ENCODE results near the gene KRTAP4-9. TPM values are rescaled to one million over a fixed set of nuclear protein-coding genes. Genes with fewer than 3 reads are reported as not detected.
"Not testable (repeated sequence)": the region's sequence is repeated elsewhere in the genome, so short reads cannot be mapped to it uniquely, and the experiment has no call there.

Gene KRTAP4-9
- polyA plus RNA-seq, result not detected
- long read RNA-seq, donor 1, result 0 reads
- long read RNA-seq, donor 2, result 0 reads
- long read RNA-seq, donor 3, result 0 reads
- long read RNA-seq, donor 4, result 0 reads
- long read RNA-seq, donor 5, result 0 reads
- long read RNA-seq, donor 6, result 0 reads
- long read RNA-seq, donor 7, result 0 reads
- long read RNA-seq, donor 8, result 0 reads
- long read RNA-seq, donor 9, result 0 reads
- long read RNA-seq, donor 10, result 0 reads

DNA sequence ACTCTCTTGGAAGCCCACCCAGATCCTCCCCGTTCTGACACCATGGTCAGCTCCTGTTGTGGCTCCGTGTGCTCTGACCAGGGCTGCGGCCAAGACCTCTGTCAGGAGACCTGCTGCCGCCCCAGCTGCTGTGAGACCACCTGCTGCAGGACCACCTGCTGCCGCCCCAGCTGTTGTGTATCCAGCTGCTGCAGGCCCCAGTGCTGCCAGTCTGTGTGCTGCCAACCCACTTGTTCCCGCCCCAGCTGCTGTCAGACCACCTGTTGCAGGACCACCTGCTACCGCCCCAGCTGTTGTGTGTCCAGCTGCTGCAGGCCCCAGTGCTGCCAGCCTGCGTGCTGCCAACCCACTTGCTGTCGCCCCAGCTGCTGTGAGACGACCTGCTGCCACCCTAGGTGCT lies at the start of gene KRTAP4-9:
KRTAP4-9 (plus strand) TSS at position 43 of the 400 bp plus-strand sequence; CDS start at position 43, 0 bp downstream.
- not testable (repeated sequence) for H3K27me3 ChIP-seq (ENCODE audit: control insufficient read depth in 3 of 3, insufficient read depth in 3 of 3, low read length in 3 of 3); H3K36me3 ChIP-seq (ENCODE audit: control insufficient read depth in 3 of 3, insufficient read depth in 2 of 3, low read depth in 1 of 3, low read length in 3 of 3); DNase-seq; H3K27ac ChIP-seq (ENCODE audit: low read depth in 1 of 3, low read length in 2 of 3); FAIRE-seq; H3K9me3 ChIP-seq (ENCODE audit: control insufficient read depth in 2 of 2, insufficient read depth in 1 of 2, low read depth in 1 of 2, low read length in 1 of 2); H3K4me1 ChIP-seq (ENCODE audit: control insufficient read depth in 3 of 3, insufficient read depth in 2 of 3, low read depth in 1 of 3, low read length in 2 of 3); H3K4me3 ChIP-seq (ENCODE audit: low read depth in 1 of 3, low read length in 3 of 3)
- 68 to 75% (median 73%) methylated on average over 4 to 10 of the region's 10 CpGs for WGBS, 3 donors

DNA sequence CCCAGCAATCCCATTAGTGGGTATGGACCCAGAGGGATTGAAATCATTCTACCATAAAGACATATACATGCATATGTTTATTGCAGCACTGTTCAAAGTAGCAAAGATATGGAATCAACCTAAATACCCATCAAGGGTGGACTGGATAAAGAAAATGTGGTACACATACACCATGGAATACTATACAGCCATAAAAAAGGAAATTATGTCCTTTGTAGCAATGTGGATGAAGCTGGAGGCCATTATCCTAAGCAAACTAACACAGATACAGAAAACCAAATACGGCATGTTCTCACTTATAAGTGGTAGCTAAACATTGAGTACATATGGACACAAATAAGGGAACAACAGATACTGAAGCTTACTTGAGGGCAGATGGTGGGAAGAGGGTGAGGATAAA lies 47.6 kb upstream of the KRTAP4-9 start:
- Histone ChIP-seq H3K36me3 (ENCODE audit: control insufficient read depth in 3 of 3, insufficient read depth in 2 of 3, low read depth in 1 of 3, low read length in 3 of 3) (no peaks in the 10 kb centered on the region), H3K27ac (ENCODE audit: low read depth in 1 of 3, low read length in 2 of 3) (no peak overlapping the region), H3K4me3 (ENCODE audit: low read depth in 1 of 3, low read length in 3 of 3) (no peak overlapping the region), H3K27me3 (ENCODE audit: control insufficient read depth in 3 of 3, insufficient read depth in 3 of 3, low read length in 3 of 3) (peaks cover 0 to 12% (median 4%) of the 10 kb centered on the region in 3 donors), H3K9me3 (ENCODE audit: control insufficient read depth in 2 of 2, insufficient read depth in 1 of 2, low read depth in 1 of 2, low read length in 1 of 2) (no peaks in the 10 kb centered on the region), H3K4me1 (ENCODE audit: control insufficient read depth in 3 of 3, insufficient read depth in 2 of 3, low read depth in 1 of 3, low read length in 2 of 3) (no peaks in the 10 kb centered on the region)
- WGBS, 3 donors, result 93 to 100% (median 96%) methylated on average over 1 of the region's 1 CpG
- no peak for DNase-seq
- FAIRE-seq, result no peak

GRCh38 chr17:41058741-41059140 lies 46.4 kb upstream of the KRTAP4-9 start:
- FAIRE-seq (no peak), DNase-seq (no peak)
- Histone ChIP-seq H3K9me3 (ENCODE audit: control insufficient read depth in 2 of 2, insufficient read depth in 1 of 2, low read depth in 1 of 2, low read length in 1 of 2) (no peaks in the 10 kb centered on the region), H3K27me3 (ENCODE audit: control insufficient read depth in 3 of 3, insufficient read depth in 3 of 3, low read length in 3 of 3) (peaks cover 0 to 12% (median 4%) of the 10 kb centered on the region in 3 donors), H3K4me1 (ENCODE audit: control insufficient read depth in 3 of 3, insufficient read depth in 2 of 3, low read depth in 1 of 3, low read length in 2 of 3) (no peaks in the 10 kb centered on the region), H3K4me3 (ENCODE audit: low read depth in 1 of 3, low read length in 3 of 3) (no peak overlapping the region), H3K27ac (ENCODE audit: low read depth in 1 of 3, low read length in 2 of 3) (no peak overlapping the region), H3K36me3 (ENCODE audit: control insufficient read depth in 3 of 3, insufficient read depth in 2 of 3, low read depth in 1 of 3, low read length in 3 of 3) (no peaks in the 10 kb centered on the region)
- WGBS, 3 donors, result 67 to 86% (median 75%) methylated on average over 5 of the region's 5 CpGs

- H3K4me3 ChIP-seq (ENCODE audit: low read depth in 1 of 3, low read length in 3 of 3); H3K36me3 ChIP-seq (ENCODE audit: control insufficient read depth in 3 of 3, insufficient read depth in 2 of 3, low read depth in 1 of 3, low read length in 3 of 3); H3K27ac ChIP-seq (ENCODE audit: low read depth in 1 of 3, low read length in 2 of 3); H3K9me3 ChIP-seq (ENCODE audit: control insufficient read depth in 2 of 2, insufficient read depth in 1 of 2, low read depth in 1 of 2, low read length in 1 of 2); FAIRE-seq; H3K4me1 ChIP-seq (ENCODE audit: control insufficient read depth in 3 of 3, insufficient read depth in 2 of 3, low read depth in 1 of 3, low read length in 2 of 3); DNase-seq: not testable (repeated sequence)
- H3K27me3 ChIP-seq (ENCODE audit: control insufficient read depth in 3 of 3, insufficient read depth in 3 of 3, low read length in 3 of 3), result peaks cover 0 to 12% (median 4%) of the 10 kb centered on the region in 3 donors
- 24 to 28% (median 25%) methylated on average over 10 to 12 of the region's 31 CpGs for WGBS, 3 donors
Measured at GRCh38 chr17:41059276-41060051, 45.7 kb upstream of the KRTAP4-9 start.

DNA sequence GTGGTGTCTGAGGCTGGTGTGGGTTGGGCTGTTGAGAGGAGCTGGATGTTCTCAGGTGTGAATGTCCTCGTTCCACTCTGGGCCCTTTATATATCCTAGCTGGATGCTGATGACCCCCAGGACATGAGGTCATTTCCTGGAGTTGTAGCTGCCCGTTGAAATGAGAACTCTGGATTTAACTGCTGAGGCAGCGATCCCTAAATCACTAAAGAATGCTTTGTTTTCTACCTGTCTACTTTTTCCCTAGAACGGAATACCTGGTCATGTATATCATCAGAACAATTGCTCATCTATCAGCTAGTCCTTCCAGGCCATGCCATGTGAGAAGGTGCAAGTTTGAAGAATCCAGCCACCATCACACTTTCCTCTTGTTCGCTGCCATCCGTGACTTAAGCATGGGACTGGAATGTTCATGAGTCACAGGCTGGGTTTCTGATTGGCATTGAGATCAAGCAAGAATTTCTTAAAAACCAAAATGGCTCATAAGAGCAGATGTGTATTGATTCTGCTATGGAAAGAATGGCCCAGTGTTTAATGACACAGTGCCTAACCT lies 45.1 kb upstream of the KRTAP4-9 start, which contains the start of gene KRTAP2-3:
KRTAP2-3 (minus strand) TSS at position 63 of the 553 bp plus-strand sequence. CDS start 64 bp downstream, outside the sequence.
- DNase-seq, result no peak
- WGBS, 3 donors, result 61 to 65% (median 62%) methylated on average over 6 of the region's 6 CpGs

DNA sequence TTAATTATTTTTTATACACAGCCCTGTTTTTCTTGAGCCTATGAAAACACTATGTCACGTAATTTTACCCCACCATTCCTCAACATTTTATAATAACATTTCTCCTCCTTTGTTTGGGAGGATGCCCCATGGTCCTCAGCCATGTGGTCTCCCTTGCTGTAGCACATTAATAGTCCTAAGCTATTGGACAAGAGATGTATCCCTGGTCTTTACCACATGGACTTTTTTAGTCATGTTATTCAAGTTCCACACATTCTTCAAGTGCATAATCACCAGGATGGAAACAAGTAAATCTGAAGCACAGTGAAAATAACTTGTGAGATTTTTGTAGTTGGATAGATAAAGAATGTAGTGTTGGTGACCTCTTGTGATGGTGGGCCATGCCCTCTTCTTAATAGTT lies 43.2 kb upstream of the KRTAP4-9 start:
- Histone ChIP-seq H3K4me3 (ENCODE audit: low read depth in 1 of 3, low read length in 3 of 3) (no peak overlapping the region), H3K4me1 (ENCODE audit: control insufficient read depth in 3 of 3, insufficient read depth in 2 of 3, low read depth in 1 of 3, low read length in 2 of 3) (no peaks in the 10 kb centered on the region), H3K27ac (ENCODE audit: low read depth in 1 of 3, low read length in 2 of 3) (no peak overlapping the region), H3K9me3 (ENCODE audit: control insufficient read depth in 2 of 2, insufficient read depth in 1 of 2, low read depth in 1 of 2, low read length in 1 of 2) (no peaks in the 10 kb centered on the region), H3K27me3 (ENCODE audit: control insufficient read depth in 3 of 3, insufficient read depth in 3 of 3, low read length in 3 of 3) (peaks cover 0 to 18% (median 4%) of the 10 kb centered on the region in 3 donors), H3K36me3 (ENCODE audit: control insufficient read depth in 3 of 3, insufficient read depth in 2 of 3, low read depth in 1 of 3, low read length in 3 of 3) (no peaks in the 10 kb centered on the region)
- no peak for DNase-seq
- FAIRE-seq, result no peak
- WGBS, 3 donors, result 55 to 80% (median 77%) methylated on average over 1 of the region's 1 CpG

More for the DNA sequence above, 45.1 kb upstream of the KRTAP4-9 start, which contains the start of gene KRTAP2-3:
- no peaks in the 10 kb centered on the region for H3K4me1 ChIP-seq (ENCODE audit: control insufficient read depth in 3 of 3, insufficient read depth in 2 of 3, low read depth in 1 of 3, low read length in 2 of 3)
- H3K27me3 ChIP-seq (ENCODE audit: control insufficient read depth in 3 of 3, insufficient read depth in 3 of 3, low read length in 3 of 3), result peaks cover 0 to 12% (median 4%) of the 10 kb centered on the region in 3 donors
- no peaks in the 10 kb centered on the region for H3K36me3 ChIP-seq (ENCODE audit: control insufficient read depth in 3 of 3, insufficient read depth in 2 of 3, low read depth in 1 of 3, low read length in 3 of 3)
- H3K4me3 ChIP-seq (ENCODE audit: low read depth in 1 of 3, low read length in 3 of 3), result no peak within 1 kb of the TSS
- no peak for FAIRE-seq
- H3K9me3 ChIP-seq (ENCODE audit: control insufficient read depth in 2 of 2, insufficient read depth in 1 of 2, low read depth in 1 of 2, low read length in 1 of 2), result no peaks in the 10 kb centered on the region
- H3K27ac ChIP-seq (ENCODE audit: low read depth in 1 of 3, low read length in 2 of 3), result no peak within 1 kb of the TSS

- no peak overlapping the region for H3K4me3 ChIP-seq (ENCODE audit: low read depth in 1 of 3, low read length in 3 of 3)
- no peaks in the 10 kb centered on the region for H3K4me1 ChIP-seq (ENCODE audit: control insufficient read depth in 3 of 3, insufficient read depth in 2 of 3, low read depth in 1 of 3, low read length in 2 of 3)
- DNase-seq (no peak), FAIRE-seq (no peak)
- H3K27ac ChIP-seq (ENCODE audit: low read depth in 1 of 3, low read length in 2 of 3), result no peak overlapping the region
- H3K9me3 ChIP-seq (ENCODE audit: control insufficient read depth in 2 of 2, insufficient read depth in 1 of 2, low read depth in 1 of 2, low read length in 1 of 2), result no peaks in the 10 kb centered on the region
- 53 to 65% (median 65%) methylated on average over 4 of the region's 4 CpGs for WGBS, 3 donors
- H3K36me3 ChIP-seq (ENCODE audit: control insufficient read depth in 3 of 3, insufficient read depth in 2 of 3, low read depth in 1 of 3, low read length in 3 of 3), result no peaks in the 10 kb centered on the region
- H3K27me3 ChIP-seq (ENCODE audit: control insufficient read depth in 3 of 3, insufficient read depth in 3 of 3, low read length in 3 of 3), result peaks cover 0 to 17% (median 4%) of the 10 kb centered on the region in 3 donors
Measured at GRCh38 chr17:41063449-41063848, 41.7 kb upstream of the KRTAP4-9 start.

- 46 to 79% (median 46%) methylated on average over 1 of the region's 1 CpG for WGBS, 3 donors
- FAIRE-seq (no peak), DNase-seq (no peak)
Measured at GRCh38 chr17:41064301-41064700, 40.9 kb upstream of the KRTAP4-9 start.

More at GRCh38 chr17:41064301-41064700, 40.9 kb upstream of the KRTAP4-9 start:
- H3K9me3 ChIP-seq (ENCODE audit: control insufficient read depth in 2 of 2, insufficient read depth in 1 of 2, low read depth in 1 of 2, low read length in 1 of 2), result no peaks in the 10 kb centered on the region
- peaks cover 0 to 13% (median 2%) of the 10 kb centered on the region in 3 donors for H3K27me3 ChIP-seq (ENCODE audit: control insufficient read depth in 3 of 3, insufficient read depth in 3 of 3, low read length in 3 of 3)
- H3K36me3 ChIP-seq (ENCODE audit: control insufficient read depth in 3 of 3, insufficient read depth in 2 of 3, low read depth in 1 of 3, low read length in 3 of 3), result no peaks in the 10 kb centered on the region
- no peak overlapping the region for H3K27ac ChIP-seq (ENCODE audit: low read depth in 1 of 3, low read length in 2 of 3)
- H3K4me1 ChIP-seq (ENCODE audit: control insufficient read depth in 3 of 3, insufficient read depth in 2 of 3, low read depth in 1 of 3, low read length in 2 of 3), result no peaks in the 10 kb centered on the region
- no peak overlapping the region for H3K4me3 ChIP-seq (ENCODE audit: low read depth in 1 of 3, low read length in 3 of 3)
